ENCODE results near the gene TBL1Y. TPM values are rescaled to one million over a fixed set of nuclear protein-coding genes. Genes with fewer than 3 reads are reported as not detected.
"Not testable (repeated sequence)": the region's sequence is repeated elsewhere in the genome, so short reads cannot be mapped to it uniquely, and the experiment has no call there.

Gene TBL1Y
- not detected in 2 replicates for total RNA-seq

- intact Hi-C loops (cut with micrococcal nuclease) = no loop called here
- Mint-ChIP-seq H3K4me1 (ENCODE audit: low read depth) (no peaks in the 10 kb centered on the region), H3K27ac (no peak within 1 kb of the TSS), H3K4me3 (no peak within 1 kb of the TSS), H3K9me3 (no peaks in the 10 kb centered on the region), H3K27me3 (ENCODE audit: insufficient read depth) (peaks cover 23% of the 10 kb centered on the region), H3K36me3 (ENCODE audit: low read depth) (no peaks in the 10 kb centered on the region)
- no peak for DNase-seq (ENCODE audit: low spot score)
Measured at GRCh38 chrY:6910372-6911252, at the start of gene TBL1Y. TBL1Y (plus strand) TSS chrY:6910697; CDS start chrY:7025085, 114,388 bp downstream.

- no peaks in the 10 kb centered on the region for H3K36me3 Mint-ChIP-seq (ENCODE audit: low read depth)
- H3K27ac Mint-ChIP-seq = no peak overlapping the region
- H3K9me3 Mint-ChIP-seq = no peaks in the 10 kb centered on the region
- H3K27me3 Mint-ChIP-seq (ENCODE audit: insufficient read depth) = no peaks in the 10 kb centered on the region
- H3K4me1 Mint-ChIP-seq (ENCODE audit: low read depth) = no peaks in the 10 kb centered on the region
- no peak for DNase-seq (ENCODE audit: low spot score)
- no peak overlapping the region for H3K4me3 Mint-ChIP-seq
- intact Hi-C loops (cut with micrococcal nuclease) = no loop called here
Measured at GRCh38 chrY:6894496-6894895, 16.0 kb upstream of the TBL1Y start.

- Mint-ChIP-seq H3K4me1 (ENCODE audit: low read depth) (no peaks in the 10 kb centered on the region), H3K27ac (no peak overlapping the region), H3K36me3 (ENCODE audit: low read depth) (no peaks in the 10 kb centered on the region), H3K4me3 (no peak overlapping the region), H3K27me3 (ENCODE audit: insufficient read depth) (no peaks in the 10 kb centered on the region), H3K9me3 (no peaks in the 10 kb centered on the region)
- intact Hi-C loops (cut with micrococcal nuclease) = no loop called here
- no peak for DNase-seq (ENCODE audit: low spot score)
Measured at GRCh38 chrY:6895236-6895635, 15.3 kb upstream of the TBL1Y start.

DNA sequence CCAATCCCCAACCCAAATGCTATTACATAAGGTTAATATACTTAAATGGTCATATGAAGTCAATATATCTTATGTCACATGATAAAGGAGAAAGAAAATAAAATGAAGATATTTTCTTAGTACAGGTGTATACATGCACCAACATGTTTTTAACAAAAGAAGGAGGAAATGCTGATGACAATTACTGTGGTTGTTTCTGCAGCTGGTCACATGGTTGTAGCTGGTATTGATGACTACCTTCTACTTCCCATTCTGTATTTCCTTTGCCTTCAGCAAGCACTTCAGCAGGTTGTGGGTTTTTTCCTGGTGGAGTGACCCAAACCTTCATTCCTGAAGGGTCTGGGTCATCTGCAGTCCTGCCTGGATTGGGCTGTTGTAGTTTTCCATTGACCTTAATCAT is 8.4 kb upstream of the TBL1Y start:
- H3K27ac Mint-ChIP-seq; H3K27me3 Mint-ChIP-seq (ENCODE audit: insufficient read depth); H3K9me3 Mint-ChIP-seq; H3K36me3 Mint-ChIP-seq (ENCODE audit: low read depth); intact Hi-C loops (cut with micrococcal nuclease); H3K4me1 Mint-ChIP-seq (ENCODE audit: low read depth); DNase-seq (ENCODE audit: low spot score); H3K4me3 Mint-ChIP-seq: not testable (repeated sequence)

DNA sequence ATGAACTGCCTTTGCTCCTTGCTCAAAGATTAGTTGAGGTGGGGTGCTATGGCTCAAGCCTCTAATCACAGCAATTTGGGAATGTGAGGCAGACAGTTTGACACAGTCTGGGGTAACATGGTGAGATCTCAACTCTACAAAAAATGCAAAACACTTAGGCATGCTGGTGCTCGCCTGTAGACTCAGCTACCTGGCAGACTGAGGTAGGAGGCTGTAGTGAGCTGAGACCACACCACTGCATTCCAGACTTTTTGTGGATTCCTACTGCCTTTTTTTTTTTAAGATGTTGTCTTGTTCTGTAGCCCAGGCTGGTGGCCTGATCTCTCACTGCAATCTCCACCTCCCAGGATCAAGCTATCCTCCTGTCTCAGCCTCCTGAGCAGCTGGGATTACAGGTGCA is 2.9 kb upstream of the TBL1Y start:
- intact Hi-C loops (cut with micrococcal nuclease) = no loop called here
- no peak overlapping the region for H3K27ac Mint-ChIP-seq
- H3K9me3 Mint-ChIP-seq = no peaks in the 10 kb centered on the region
- DNase-seq (ENCODE audit: low spot score) = no peak
- H3K27me3 Mint-ChIP-seq (ENCODE audit: insufficient read depth) = peaks cover 19% of the 10 kb centered on the region
- no peaks in the 10 kb centered on the region for H3K4me1 Mint-ChIP-seq (ENCODE audit: low read depth)
- H3K36me3 Mint-ChIP-seq (ENCODE audit: low read depth) = no peaks in the 10 kb centered on the region
- H3K4me3 Mint-ChIP-seq = no peak overlapping the region

- H3K27ac Mint-ChIP-seq; H3K36me3 Mint-ChIP-seq (ENCODE audit: low read depth); H3K4me1 Mint-ChIP-seq (ENCODE audit: low read depth); intact Hi-C loops (cut with micrococcal nuclease); DNase-seq (ENCODE audit: low spot score); H3K4me3 Mint-ChIP-seq; H3K9me3 Mint-ChIP-seq: not testable (repeated sequence)
- peaks cover 22% of the 10 kb centered on the region for H3K27me3 Mint-ChIP-seq (ENCODE audit: insufficient read depth)
Measured at GRCh38 chrY:6908021-6908420, 2.5 kb upstream of the TBL1Y start.

DNA sequence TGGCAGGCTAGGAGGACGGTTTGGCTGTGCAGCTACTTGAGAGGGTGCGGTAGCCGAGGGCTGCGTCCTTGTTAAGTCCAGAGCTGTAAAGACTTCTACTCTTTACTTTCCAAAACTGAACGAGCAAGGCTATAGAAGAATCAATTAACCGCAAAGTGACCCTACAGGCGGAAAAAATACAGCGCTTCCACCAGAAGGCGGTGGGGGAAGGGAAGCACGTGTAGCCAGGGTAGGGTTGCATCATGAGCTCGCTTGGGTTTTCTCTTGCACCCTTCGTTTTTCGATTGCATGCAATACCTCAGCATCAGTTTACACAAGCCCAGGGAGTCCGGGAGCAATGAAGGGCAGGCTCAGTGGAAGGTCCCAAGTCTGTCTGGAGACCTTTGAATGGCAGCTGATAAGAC is 1.4 kb upstream of the TBL1Y start:
- Mint-ChIP-seq H3K27ac (no peak overlapping the region), H3K4me3 (no peak overlapping the region), H3K27me3 (ENCODE audit: insufficient read depth) (peaks cover 23% of the 10 kb centered on the region), H3K36me3 (ENCODE audit: low read depth) (no peaks in the 10 kb centered on the region), H3K4me1 (ENCODE audit: low read depth) (no peaks in the 10 kb centered on the region), H3K9me3 (no peaks in the 10 kb centered on the region)
- DNase-seq (ENCODE audit: low spot score) = no peak
- intact Hi-C loops (cut with micrococcal nuclease) = no loop called here

DNA sequence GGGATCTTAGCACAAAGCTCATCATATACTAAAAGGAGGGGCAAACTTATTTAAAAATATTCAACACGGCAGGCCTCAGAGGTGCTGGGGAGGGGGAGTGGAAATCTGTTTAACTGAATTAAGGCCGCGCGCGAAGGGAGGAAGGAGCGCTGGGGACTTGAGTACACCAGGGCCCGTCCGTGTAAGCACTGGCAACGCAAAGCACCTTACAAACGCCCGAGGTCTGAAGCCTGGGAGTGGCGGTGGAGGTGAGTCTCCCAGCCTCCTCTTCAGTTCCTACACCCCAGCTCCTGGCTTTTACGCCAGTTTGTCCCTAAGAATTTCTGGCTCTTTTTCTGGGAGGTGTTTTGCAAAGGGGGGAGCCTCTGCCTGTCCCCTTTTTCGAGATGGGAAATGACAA is 641 bp upstream of the TBL1Y start:
- H3K4me3 Mint-ChIP-seq = no peak overlapping the region
- no peak overlapping the region for H3K27ac Mint-ChIP-seq
- no peaks in the 10 kb centered on the region for H3K4me1 Mint-ChIP-seq (ENCODE audit: low read depth)
- intact Hi-C loops (cut with micrococcal nuclease) = no loop called here
- H3K36me3 Mint-ChIP-seq (ENCODE audit: low read depth) = no peaks in the 10 kb centered on the region
- no peak for DNase-seq (ENCODE audit: low spot score)
- peaks cover 23% of the 10 kb centered on the region for H3K27me3 Mint-ChIP-seq (ENCODE audit: insufficient read depth)
- no peaks in the 10 kb centered on the region for H3K9me3 Mint-ChIP-seq

- Mint-ChIP-seq H3K4me3 (no peak within 1 kb of the TSS), H3K36me3 (ENCODE audit: low read depth) (no peaks in the 10 kb centered on the region), H3K27me3 (ENCODE audit: insufficient read depth) (peaks cover 23% of the 10 kb centered on the region), H3K27ac (no peak within 1 kb of the TSS), H3K4me1 (ENCODE audit: low read depth) (no peaks in the 10 kb centered on the region), H3K9me3 (no peaks in the 10 kb centered on the region)
- intact Hi-C loops (cut with micrococcal nuclease) = no loop called here
- DNase-seq (ENCODE audit: low spot score) = no peak
Measured at GRCh38 chrY:6911253-6911881, 870 bp downstream of the TBL1Y start, which contains the start of gene AMELY. AMELY (minus strand) TSS chrY:6911752; CDS start chrY:6872608, 39,144 bp downstream.

DNA sequence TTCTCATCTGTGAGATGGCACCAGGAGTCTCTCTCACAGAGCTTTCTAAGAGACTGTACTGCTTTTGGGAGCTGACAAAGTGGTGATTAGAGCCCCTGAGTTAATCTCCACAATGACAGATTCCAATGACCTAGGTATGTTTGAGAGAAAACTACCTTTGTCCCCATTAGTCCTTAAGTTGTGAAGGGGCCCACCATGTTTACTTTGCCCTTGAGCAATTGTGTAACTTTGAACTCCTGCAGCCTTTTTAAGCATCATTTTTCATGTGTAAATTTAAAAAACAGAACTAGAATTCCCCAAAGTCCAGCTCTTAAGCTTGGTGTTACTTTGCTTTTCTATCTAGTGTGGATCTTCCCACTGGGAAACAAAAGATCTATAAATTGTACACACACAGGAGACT is 2.9 kb downstream of the TBL1Y start:
- intact Hi-C loops (cut with micrococcal nuclease) = no loop called here
- Mint-ChIP-seq H3K4me3 (no peak overlapping the region), H3K27ac (no peak overlapping the region), H3K27me3 (ENCODE audit: insufficient read depth) (peaks cover 22% of the 10 kb centered on the region), H3K36me3 (ENCODE audit: low read depth) (no peaks in the 10 kb centered on the region), H3K4me1 (ENCODE audit: low read depth) (no peaks in the 10 kb centered on the region), H3K9me3 (no peaks in the 10 kb centered on the region)
- DNase-seq (ENCODE audit: low spot score) = no peak

- Mint-ChIP-seq H3K4me1 (ENCODE audit: low read depth) (no peaks in the 10 kb centered on the region), H3K4me3 (no peak overlapping the region), H3K36me3 (ENCODE audit: low read depth) (no peaks in the 10 kb centered on the region), H3K27me3 (ENCODE audit: insufficient read depth) (no peaks in the 10 kb centered on the region), H3K27ac (no peak overlapping the region), H3K9me3 (no peaks in the 10 kb centered on the region)
- intact Hi-C loops (cut with micrococcal nuclease) = no loop called here
- DNase-seq (ENCODE audit: low spot score) = no peak
Measured at GRCh38 chrY:6921061-6921460, 10.6 kb downstream of the TBL1Y start.

DNA sequence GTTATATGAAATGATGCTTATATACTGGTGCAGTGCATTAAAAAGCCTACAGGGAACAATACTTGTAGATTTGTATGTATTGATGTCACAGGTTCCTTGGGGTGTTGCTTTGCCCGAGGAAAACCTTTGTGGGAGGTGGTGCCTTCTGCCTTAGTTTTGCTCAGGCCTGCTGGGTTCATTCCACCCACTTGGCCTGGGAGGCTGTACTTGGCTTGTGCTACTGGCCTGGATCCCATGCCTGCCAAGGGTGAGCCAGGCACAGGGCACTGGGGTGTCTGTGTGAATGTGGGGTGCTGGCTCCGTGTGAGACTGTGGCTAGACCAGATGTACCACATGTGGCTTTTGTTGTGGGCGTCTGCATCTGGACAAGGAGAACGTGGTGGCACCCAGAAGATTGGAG is 17.8 kb downstream of the TBL1Y start:
- H3K4me1 Mint-ChIP-seq (ENCODE audit: low read depth) = no peaks in the 10 kb centered on the region
- H3K36me3 Mint-ChIP-seq (ENCODE audit: low read depth) = no peaks in the 10 kb centered on the region
- H3K4me3 Mint-ChIP-seq = no peak overlapping the region
- no peaks in the 10 kb centered on the region for H3K27me3 Mint-ChIP-seq (ENCODE audit: insufficient read depth)
- no peak for DNase-seq (ENCODE audit: low spot score)
- H3K27ac Mint-ChIP-seq = no peak overlapping the region
- no peaks in the 10 kb centered on the region for H3K9me3 Mint-ChIP-seq
- intact Hi-C loops (cut with micrococcal nuclease) = no loop called here

GRCh38 chrY:6929237-6929636 is 18.7 kb downstream of the TBL1Y start:
- no peaks in the 10 kb centered on the region for H3K4me1 Mint-ChIP-seq (ENCODE audit: low read depth)
- no peaks in the 10 kb centered on the region for H3K27me3 Mint-ChIP-seq (ENCODE audit: insufficient read depth)
- intact Hi-C loops (cut with micrococcal nuclease) = no loop called here
- no peak overlapping the region for H3K27ac Mint-ChIP-seq
- no peak overlapping the region for H3K4me3 Mint-ChIP-seq
- H3K9me3 Mint-ChIP-seq = no peaks in the 10 kb centered on the region
- DNase-seq (ENCODE audit: low spot score) = no peak
- H3K36me3 Mint-ChIP-seq (ENCODE audit: low read depth) = no peaks in the 10 kb centered on the region
